ENCODE results near the gene APRT. TPM values are rescaled to one million over a fixed set of nuclear protein-coding genes. Genes with fewer than 3 reads are reported as not detected.
"Not testable (repeated sequence)": the region's sequence is repeated elsewhere in the genome, so short reads cannot be mapped to it uniquely, and the experiment has no call there.

Gene APRT
- polyA plus RNA-seq, 3 donors, result 67.9 to 78.8 (median 68.8) TPM

DNA sequence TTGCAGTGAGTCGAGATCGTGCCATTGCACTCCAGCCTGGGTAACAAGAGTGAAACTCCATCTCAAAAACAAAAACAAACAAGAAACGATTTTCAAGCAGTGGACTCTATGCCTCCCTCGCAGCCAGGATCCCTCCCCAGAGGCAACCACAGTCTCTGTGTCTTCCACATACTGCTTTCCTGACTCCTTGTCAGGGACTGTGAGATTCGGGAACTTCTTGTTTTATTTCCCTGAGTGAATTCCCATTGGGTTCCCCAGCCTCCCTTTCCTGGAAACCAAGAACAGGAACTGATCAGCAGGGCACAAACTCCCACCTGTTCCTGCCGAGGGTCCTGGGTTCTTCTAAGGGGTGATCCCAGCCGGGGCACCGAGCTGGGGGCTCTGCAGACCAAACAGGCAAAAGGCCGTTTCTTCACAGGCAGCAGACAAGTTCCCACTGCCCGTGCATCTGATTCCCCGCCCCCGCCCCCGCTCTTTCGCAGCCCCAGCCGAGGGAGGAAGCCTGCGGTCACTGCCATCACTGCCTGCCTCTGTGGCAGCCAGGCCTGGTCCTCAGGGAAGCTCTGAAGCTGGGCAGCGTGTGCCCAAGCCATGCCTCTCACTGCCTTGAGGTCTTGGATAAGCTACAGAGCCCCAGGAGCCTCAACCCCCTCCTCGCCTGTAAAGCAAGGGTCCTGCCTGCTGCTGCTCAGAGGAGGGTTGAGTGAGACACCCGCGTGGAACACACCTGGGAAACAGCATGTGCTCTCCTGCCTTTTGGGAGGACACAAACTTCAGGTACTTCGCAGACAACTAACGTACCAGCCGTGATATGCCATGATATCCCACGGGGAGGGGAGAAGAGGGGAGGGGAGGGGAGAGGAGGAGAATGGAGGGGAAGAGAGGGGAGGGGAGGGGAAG lies 21.2 kb downstream of the APRT start:
- DNase-seq (ENCODE audit: low read depth in 3 of 3, low spot score in 2 of 3), result no peak

DNA sequence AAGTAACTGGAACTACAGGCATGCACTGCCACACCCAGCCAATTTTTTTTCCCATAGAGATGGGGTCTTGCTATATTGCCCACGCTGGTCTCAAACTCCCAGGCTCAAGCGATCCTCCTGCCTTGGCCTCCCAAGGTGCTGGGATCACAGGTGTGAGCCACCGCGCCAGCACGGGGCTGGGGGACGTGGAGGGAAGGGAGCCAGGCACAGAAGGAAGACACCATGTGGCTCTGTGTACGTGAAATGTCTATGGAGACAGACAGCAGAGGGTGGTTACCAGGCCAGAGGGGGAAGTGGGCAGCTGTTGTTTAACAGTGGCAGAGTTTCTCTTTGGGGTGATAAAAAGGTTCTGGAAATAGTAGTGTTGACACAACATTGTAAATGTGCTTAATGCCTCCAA lies 22.1 kb downstream of the APRT start:
- DNase-seq (ENCODE audit: low read depth in 3 of 3, low spot score in 2 of 3), result no peak

DNA sequence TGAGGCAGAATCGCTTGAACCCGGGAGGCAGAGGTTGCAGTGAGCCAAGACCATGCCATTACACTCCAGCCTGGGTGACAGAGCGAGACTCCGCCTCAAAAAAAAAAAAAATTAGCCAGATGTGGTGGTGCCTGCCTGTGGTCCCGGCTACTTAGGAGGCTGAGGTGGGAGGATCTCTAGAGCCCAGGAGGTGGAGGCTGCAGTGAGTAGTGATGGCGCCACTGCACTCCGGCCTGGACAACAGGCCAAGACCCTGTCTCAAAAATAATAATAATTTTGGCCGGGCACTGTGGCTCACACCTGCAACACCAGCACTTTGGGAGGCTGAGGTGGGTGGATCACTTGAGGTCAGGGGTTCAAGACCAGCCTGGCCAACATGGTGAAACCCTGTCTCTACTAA lies 23.0 kb downstream of the APRT start:
- DNase-seq (ENCODE audit: low read depth in 3 of 3, low spot score in 2 of 3), result not testable (repeated sequence)

DNA sequence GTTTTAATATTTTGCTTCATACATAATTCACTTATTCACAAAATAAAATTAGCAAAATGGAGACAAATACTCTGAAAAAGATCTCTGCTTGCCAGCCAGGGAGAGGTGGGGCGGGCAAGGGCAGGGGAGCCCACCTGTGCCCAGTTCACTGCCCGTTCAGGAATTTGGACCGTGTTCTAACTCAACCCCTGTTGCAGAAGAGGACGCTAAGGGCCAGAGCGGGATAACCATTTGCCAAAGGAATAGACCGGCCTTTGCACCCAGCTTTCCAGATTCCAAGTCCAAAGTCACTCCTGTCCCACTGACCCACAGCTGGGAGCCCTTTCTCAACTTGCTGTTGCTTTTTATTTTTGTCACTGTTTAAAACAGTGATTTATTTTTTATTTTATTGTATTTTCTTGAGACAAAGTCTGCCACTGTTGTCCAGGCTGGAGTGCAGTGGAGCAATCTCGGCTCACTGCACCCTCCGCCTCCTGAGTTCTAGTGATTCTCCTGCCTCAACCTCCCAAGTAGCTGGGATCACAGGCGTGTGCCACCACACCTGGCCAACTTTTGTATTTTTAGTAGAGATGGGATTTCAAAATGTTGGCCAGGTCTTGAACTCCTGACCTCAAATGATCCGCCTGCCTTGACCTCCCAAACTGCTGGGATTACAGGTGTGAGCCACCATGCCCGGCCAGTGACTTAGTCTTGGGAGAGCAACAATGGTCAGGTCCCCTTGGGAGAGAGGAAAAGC lies 24.0 kb downstream of the APRT start:
- no peak for DNase-seq (ENCODE audit: low read depth in 3 of 3, low spot score in 2 of 3)

DNA sequence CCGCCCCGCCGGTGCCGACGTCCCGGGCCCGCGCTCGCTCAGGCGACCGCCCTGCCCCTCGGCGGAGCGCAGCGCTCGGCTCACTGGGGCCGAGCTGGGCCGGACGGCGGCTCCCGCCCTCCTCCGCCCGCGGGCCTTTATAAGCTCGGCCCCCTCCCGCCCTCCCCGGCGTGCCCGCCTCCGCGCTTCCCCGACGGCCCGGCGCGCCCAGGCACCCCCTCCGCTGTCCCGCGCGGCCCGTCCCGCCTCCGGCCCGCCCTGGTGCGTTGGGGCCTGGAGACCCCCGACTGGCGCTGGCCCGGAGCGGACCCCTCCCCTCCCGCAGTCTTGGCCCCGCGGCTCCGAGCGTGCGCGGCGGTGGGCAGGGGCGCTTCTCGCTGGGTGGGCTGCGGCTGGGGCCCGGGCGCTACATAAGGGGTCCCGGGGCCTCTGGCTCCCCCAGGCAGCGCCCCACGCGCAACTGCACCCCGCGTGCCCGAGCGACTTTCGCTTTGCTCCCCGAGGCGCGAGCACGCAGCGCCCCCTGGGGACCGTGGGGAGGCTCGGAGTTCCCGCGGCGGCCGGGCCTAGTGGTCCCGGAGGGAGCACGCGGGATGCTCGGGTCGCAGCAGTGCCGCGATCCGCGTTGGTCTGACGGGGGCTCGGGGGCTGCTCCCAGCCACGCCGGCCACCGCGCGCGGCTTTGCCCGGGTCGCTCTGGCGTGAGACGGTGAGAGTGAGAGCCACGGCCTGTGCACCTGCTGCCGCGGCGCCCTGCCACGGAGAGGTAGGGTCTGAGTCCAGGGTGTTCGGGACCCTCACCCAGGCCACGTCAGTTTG lies 26.4 kb downstream of the APRT start, which contains the start of gene PIEZO1:
Gene PIEZO1, minus strand, starts transcription at position 115 of the 819 bp plus-strand sequence. CDS start 256 bp downstream, outside the sequence.
- no peak for DNase-seq (ENCODE audit: low read depth in 3 of 3, low spot score in 2 of 3)

DNA sequence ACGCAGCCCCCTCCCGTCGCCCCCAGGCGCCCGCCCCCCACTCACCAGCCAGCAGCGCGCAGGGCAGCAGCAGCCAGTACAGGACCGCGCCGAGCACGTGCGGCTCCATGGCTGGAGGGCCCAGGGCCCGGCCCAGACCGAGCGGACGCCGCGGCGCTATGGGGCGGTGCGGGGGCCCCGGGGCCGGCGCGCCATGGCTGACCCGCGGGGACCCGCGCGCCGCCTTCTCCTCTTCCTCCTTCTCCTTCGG lies 26.9 kb downstream of the APRT start:
- no peak for DNase-seq (ENCODE audit: low read depth in 3 of 3, low spot score in 2 of 3)

DNA sequence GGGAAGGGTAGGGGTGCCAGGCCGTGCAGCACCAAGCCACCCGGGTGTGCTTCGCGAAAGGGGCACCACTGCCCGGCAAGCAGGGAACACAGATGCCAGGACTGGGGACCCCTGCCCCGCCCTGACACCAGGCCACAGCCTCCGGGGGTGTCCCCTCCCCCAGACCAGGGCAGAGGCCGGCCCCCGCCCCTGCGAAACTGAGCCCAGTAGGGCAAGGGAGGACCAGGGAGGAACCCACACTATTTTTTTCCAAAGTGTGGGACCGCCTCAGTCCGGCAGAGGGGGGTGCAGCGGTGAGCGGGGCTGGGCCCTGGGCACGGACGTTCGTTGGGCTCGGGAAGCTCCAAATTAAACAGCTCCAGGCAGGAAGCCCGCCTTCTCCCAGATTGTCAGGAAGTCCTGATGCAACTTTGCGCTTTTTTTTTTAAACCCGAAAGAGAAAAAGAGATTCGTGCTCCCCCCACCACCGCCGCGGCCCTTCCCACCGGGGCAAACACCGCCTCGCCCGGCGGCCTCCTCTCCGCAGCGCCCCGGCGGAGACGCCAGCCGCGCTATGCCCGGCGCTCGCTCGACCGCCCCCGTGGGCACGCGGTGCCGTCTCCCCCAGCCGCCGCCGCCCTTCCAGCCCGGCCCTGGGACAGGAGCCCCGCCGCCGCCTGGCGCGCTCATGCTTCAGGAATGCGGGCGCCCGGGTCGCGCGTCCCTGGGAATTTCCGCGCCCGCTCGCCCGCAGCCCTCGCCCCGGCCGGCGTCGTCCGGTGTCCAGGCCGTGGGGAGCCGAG lies 27.5 kb downstream of the APRT start:
- no peak for DNase-seq (ENCODE audit: low read depth in 3 of 3, low spot score in 2 of 3)

DNA sequence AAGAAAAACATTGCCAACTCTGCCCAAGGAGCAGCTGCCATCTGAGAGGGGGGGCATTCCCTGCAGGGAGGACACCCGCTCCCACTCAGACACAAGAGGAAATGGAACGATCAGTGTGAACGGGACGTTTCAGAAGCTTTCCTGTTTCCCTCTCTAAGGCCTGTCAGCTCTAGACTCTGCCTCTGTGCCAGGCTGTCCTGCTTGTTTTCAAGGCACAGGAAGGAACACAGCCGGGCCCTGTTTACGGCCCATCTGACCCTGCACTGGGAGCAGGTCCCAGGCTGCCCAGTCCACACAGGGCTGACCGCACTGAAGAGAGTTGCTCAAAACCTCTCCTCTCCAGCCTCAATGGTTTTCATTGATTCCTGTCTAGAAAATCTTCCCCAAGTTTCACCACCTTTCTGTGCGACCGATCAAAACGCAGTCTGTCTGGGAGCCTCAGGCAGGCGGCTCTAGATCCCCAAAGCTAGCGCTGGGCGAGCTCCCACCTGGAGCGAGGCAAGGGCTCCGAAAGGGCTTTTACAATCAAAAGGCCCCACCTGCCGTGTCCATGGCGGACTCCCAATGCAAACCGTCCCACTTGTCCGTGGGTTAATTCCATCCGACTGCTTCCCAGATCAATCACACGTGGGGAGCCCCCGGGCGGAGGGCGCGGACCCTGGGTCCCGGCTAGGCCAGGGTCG lies 28.2 kb downstream of the APRT start:
- no peak for DNase-seq (ENCODE audit: low read depth in 3 of 3, low spot score in 2 of 3)

DNA sequence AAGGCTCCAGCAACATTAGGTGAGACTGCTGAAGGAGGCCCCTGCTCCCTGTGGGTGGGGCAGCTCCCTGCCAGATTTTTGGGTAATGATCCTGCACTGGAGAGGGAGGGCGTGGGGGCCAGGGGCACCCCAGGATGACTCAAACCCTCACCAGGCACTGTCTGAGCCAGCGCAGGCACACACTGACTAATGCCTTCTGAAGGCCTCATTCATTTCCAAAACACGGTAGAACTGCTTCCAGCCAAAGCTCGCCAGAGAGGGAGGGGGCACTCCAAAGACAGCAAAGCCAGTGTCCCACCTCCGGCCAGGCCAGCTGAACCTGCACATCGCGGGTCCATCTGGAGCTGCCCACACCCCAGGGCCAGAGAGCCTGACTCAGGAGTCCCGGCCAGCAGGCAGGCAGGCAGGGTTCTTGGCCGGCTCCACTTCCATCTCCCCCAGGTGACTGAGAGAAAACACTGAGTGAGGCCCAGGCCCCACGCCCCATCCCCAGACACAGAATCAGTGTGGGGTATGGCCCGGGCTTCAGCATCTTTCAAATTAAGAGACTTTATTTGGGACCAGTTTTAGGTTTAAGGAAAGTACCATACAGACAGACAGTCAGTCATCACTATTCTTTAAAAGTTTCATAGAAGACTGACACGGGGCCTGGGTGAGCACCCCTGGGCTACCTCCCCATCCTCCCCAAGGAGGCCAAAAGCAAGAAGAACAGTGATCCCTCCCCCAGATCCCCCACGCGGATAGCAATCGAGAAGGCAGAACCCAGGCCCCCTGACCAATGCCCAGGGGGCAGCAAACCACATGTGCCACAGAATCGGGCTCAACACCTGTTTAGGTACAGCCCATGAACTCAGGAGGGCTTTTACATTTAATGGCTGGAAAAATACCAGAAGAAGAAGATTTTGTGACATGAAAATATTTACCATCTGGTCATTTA lies 29.0 kb downstream of the APRT start:
- no peak for DNase-seq (ENCODE audit: low read depth in 3 of 3, low spot score in 2 of 3)

DNA sequence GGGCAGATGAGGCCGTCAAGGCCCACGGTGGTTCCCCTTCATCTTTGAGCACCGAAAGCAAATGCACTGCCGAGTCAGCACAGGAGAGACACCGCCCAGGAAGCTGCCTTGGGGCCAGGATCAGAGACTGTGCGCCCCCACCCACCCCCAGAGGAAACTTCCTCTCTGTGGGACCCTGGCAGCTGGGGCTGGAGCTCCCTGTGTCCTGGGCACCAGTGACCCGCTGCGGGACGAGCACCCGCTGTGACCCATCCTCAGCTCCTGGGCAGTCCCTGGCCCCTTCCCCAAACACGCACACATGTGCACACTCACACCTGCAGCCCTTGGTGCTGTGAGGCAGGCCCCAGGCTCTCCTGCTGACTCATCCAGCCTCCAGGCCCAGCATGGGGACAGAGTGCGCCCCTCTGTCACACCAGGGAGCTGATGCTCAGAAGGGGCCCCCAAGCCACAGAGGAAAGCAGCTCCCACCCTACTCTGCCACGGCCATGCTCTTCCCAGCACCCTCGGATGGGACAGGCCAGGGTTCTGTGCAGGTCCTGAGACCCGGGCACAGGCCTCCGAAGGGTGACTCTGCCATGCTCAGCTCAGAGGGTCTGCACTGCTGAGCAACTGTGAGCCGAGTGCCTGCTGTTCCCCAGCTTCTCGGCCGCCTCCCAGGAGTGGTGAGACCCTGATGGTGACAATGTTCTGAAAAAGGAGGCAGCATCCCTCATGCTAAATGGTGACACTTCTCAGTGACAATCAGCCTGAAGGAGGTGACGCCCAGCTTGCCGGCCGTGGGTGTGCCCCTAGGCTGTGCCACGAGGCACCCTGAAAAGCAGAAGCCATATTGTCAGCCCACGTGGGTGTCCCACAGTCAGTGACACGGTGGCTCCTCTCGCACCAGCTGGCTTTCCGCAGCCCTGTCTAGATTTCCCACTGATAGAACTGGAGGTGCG lies 30.3 kb downstream of the APRT start:
- no peak for DNase-seq (ENCODE audit: low read depth in 3 of 3, low spot score in 2 of 3)

DNA sequence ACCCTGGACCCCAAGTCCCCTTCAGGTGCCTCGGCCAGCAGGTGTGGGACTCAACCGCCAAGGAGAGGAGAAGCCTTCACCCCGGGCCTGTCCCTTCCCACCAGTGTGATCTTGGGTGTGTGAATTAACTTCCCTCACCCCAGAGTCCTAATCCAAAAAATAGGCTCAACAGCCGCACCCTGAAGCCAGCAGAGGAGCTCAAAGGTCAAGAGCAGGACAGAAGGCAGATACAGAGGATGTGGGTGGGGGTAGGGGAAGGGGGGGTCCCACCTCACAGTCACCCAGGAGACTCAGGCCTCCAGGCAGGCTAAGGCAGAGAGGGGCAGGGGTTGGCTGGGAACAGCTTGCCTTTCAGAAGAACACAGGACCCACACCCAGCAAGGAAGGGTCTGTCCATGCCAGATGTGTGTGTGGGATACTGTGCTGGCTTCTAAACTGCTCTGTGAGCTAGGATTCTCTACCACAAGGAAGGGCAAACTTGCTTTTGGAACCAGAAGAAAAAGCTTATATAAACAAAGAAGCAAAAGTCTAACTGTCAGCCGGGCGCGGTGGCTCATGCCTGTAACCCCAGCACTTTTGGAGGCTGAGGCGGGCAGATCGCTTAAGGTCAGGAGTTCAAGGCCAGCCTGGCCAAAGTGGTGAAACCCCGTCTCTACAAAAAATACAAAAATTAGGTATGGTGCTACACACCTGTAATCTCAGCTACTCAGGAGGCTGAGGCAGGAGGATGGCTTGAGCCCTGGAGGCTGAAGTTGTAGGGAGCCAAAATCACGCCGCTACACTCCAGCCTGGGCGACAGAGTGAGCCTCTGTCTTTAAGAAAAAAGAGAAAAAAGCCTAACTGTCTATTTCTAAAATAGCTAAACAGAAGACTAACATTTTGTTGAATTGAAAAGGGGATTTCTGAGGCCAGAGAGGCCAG lies 31.3 kb downstream of the APRT start:
- no peak for DNase-seq (ENCODE audit: low read depth in 3 of 3, low spot score in 2 of 3)

DNA sequence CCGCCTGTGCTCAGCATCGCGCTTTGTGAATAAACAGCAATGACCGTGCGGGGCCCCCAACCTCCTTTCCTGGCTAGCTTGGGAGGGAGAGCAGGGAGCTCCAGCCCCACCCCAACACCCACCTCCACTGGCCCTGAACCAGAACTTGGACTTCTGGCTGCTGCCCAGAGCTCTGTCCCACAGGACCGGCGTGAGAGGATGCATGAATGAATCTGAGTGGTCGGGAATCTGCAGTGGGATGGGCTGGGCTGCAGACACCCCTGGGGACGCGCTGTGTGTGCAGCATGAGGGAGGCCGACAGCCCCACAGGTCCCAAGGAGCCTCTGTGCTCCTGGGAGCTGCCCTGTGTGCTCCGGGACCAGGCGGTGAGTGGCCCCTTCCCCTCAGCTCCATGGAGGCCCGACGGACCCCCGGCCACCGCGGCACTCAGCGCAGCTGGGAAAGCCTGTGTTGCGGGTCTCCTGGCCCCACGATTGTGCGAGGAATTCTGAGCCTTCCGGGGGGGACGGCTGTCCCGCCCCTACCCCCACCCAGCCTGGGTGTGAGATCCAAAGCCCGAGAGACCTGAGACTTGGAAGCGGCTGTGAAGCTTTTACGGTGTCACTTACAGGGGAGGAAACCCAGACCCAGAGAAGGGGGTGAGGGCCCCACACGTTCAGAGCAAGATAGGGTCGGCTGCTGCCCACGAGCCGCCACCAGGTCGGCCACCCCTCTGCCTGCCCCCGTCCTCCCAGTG lies 32.2 kb downstream of the APRT start:
- DNase-seq (ENCODE audit: low read depth in 3 of 3, low spot score in 2 of 3), result no peak

DNA sequence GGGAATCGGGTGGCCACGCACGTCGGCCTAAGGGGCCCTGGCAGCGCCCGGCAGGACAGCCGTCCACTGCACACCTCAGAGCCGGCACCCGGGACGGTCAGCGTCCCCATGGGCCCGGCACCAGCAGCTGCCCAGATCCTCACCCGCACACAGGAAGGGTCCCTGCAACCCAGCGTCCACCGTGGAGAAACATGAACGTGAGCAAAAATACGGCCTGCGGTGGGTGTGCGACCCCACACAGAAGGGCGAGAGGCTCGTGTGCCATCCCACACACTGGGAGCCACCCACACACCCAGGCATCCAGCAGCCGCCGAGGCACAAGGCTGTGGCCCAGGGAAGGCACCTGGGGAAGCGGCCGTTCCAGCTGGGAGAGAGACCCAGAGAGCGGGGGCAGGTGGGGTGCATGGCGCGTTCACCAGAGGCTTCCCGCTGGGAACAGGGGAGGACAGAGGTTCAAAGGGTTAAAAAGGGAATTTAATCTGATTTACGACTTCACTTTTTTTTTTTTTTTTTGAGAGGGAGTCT lies 33.1 kb downstream of the APRT start:
- DNase-seq (ENCODE audit: low read depth in 3 of 3, low spot score in 2 of 3), result no peak

DNA sequence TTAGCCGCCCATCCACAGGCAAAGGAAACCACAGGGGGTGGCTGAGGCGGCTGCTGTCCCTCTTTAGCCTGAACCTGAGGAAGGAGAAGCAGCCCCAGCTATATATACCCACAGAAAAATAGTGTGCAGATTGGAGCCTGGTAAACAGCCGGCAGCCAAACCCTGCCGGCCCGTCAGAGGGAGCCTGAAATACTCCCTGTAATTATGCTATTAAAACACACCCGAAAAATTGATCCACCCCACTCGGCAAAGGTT lies 33.5 kb downstream of the APRT start:
- no peak for DNase-seq (ENCODE audit: low read depth in 3 of 3, low spot score in 2 of 3)

DNA sequence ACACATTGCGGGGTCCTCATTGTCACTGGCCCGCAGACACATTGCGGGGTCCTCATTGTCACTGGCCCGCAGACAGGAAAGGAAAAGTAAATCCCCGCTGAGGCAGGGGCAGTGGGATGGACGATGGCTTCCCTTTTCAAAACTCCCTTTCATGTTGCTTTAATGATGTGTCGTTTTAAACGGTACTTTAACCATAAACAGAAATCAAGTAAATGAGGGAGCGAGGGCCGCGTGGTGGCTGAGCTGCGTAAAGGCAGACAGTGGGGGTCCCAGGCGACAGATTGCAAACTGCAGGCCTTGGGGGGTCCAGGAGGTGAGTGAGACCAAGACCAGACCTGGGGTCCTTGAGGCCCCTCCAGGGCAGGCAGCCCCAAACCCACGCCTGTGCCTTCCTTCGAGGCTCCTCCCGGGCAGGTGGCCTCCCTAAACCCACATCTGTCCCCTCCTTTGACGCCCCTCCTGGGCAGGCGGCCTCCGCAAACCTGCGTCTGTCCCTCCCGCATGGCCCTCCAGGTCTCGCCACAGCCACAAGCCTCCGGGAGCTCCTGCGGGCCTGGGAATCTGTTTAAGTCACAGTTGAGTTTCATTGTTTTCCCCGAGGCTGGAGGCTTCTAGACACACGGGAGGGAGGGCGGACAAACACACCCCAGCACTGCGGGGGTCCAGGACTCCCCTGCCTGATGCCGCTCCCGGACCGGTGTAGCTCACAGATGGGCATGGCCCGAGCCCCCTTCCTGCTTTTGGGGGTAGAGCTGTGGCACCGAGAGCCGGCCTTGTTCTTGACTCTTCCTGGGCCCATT lies 34.1 kb downstream of the APRT start:
- DNase-seq (ENCODE audit: low read depth in 3 of 3, low spot score in 2 of 3), result no peak
